Measurements from ENCODE around the gene SEMA4G.
A peak's percentile ranks its signal among the peaks of the same experiment; 100 is the strongest.
"Not testable (repeated sequence)": the region's sequence is repeated elsewhere in the genome, so short reads cannot be mapped to it uniquely, and the experiment has no call there.

The SEMA4G gene

DNA sequence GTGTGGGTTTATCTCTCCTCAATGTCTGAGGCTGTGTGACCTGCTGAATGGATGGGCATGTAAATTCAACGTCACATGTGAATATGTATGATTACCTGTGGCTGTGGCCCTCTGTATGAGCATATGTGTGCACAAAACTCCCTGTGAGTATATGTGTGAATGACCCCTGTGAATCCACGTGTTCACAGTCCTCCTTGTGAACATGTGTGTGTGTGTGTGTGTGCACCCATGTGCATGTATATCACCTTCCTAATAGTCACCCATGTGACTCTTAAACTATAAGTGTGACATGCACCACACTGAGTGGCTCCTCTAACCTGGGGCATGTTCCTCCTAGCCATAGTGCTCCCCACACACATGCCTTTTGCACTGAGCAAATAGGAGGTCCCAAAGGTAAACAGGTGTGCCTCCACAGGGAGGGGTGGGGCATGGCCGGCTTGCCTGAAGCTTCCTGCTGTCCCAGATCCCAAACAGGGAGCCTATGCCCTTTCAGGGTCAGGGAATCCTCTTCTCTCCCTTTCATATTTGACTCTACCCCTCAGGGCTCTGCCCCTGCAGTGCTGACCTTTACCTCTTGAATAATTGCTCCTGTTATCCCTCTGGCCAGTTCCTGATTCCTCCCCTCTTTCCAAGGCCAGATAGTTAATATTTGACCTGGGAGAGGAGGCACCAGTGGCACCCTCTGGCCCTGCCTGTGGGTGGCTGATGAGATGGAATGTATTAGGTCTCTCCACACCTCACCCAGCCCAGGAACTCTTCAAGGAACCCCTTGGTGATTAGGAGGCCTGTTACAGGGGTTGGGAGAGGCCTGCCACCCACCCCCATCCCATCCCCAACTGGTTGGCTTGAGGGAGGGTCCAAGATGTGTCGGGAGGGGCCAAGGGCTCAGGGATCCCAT lies 1.9 kb downstream of the SEMA4G start:
- DNase-seq (ENCODE audit: low spot score): no peak

DNA sequence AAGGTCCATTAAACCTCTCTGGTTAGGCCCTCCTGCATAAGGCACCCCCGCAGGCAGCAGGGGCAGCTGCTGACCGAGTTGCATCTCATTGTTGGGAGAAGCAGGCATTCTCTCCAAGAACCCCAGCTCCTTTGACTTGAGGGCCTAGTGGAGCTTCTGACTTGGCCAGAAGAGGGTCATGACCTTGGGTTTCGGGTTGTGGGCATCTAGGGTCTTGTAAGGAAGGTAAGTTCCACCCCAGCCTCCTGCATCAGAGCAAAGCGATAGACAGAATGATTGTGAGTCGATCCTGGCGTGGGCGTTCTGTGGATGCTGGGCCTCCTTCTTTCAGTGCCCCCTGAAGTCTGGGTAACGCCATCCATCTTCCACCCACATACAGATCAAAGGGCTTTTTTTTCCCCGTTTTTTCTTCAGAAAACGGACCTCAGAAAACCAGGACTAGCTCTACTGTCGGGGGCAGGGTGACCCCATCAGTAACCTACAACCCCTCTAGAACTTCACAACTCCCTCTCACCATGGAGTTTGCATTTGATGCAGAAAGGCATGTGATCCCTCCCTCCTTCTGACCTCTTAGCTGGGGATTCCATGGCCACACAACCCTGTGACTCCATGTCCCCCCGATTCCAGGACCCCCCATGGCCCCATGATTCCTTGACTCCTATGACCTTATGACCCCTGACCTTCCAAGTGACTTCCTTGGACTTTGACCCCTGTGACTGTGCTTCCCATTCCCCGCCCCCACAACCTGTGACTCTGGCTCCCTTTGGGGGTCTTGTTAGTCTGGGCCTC lies 3.0 kb downstream of the SEMA4G start:
- no peak for DNase-seq (ENCODE audit: low spot score)

DNA sequence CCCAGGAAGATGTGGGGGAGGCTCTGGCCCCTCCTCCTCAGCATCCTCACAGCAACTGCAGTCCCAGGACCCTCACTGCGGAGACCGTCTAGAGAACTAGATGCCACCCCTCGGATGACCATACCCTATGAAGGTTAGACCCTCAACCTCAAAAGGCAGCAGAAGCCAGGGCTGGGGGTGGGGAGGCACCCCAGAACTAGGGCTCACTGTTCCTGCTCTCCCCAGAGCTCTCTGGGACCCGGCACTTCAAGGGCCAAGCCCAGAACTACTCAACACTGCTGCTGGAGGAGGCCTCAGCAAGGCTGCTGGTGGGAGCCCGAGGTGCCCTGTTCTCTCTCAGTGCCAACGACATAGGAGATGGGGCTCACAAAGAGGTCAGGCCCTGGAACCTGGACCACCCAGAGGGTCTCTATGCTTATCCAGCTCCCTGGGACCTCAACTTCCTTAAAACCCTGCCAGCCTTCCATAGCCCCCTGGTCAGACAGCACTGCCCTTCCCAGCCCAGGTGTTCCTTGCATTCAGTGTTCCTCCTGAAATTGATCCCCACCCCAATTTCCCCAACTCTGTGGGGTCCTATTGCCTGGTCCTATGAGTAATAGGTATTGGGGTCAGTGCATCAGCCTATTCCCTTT lies 3.7 kb downstream of the SEMA4G start:
- DNase-seq (ENCODE audit: low spot score): no peak

DNA sequence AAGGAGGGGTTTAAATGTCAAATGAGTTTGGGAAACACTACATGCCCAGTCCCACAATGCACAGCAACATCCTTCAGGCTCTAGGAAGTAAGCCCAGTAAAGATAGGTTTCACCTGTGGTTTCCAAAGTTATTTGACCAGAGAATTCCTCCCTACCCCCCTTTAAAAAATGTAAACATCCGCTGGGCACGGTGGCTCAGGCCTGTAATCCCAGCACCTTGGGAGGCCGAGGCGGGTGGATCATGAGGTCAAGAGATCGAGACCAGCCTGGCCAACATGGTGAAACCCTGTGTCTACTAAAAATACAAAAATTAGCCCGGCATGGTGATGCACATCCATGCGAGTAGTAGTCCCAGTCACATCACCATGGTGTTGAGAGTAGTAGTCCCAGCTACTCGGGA lies 6.1 kb downstream of the SEMA4G start:
- DNase-seq (ENCODE audit: low spot score): not testable (repeated sequence)

DNA sequence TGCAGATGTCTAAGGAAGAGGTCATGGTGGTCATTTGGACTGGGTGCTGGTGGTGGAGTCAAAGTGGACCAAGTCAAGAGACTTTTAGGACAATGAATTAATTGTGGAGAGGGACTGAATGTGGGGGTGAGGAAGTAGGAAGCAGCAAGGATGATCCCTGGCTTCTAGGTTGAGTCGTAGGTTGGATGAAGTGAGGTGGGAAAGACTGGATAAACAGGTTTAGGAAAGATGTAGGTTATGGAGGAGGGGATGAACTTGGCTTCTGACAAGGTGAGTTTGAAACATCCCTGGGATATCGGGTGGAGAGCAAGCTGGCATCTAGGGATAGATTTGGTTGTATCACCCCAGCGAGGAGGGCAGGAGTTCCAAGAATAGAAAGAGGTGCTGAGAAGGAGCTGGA lies 7.6 kb downstream of the SEMA4G start:
- no peak for DNase-seq (ENCODE audit: low spot score)

DNA sequence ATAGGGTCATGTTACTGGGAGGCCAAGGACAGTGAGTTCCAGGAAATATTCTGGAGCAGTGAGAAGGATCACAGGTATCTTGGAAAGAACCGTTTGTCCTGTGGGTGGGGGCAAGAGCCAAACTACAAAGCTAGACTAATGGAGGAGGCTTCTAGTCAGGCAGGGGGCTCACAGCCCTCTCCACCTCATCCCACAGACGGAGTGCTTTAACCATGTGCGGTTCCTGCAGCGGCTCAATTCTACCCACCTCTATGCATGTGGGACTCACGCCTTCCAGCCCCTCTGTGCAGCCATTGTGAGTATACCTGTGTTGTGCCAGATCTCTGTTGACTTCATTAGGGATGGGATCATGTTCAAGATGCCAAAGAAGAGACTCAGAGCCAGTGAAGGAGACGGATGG lies 8.1 kb downstream of the SEMA4G start:
- DNase-seq (ENCODE audit: low spot score): no peak

DNA sequence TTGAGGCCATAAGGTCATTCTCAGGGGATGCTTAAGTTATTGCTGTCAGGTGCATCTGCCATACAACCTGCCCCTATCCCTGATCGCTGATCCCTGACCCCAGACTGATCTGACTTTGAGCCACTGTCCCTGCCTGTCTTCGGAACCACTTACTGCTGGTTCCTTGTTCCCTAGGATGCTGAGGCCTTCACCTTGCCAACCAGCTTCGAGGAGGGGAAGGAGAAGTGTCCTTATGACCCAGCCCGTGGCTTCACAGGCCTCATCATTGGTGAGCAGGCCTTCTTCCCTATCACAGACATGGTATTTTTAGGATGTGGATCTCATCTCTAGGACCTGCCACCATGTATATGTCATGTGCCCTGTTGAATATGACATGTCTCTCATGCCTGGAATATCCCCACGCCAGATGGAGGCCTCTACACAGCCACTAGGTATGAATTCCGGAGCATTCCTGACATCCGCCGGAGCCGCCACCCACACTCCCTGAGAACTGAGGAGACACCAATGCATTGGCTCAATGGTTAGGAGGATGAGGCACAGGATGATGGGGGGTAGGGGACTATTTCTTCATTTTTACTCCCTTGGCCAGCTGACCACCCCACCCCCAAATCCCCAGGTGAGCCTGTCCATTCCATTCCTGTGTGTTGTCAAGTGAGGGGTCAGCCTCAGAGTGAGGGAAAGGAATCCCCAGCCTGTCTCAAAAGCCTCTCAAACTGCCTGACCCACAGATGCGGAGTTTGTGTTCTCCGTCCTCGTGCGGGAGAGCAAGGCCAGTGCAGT lies 9.0 kb downstream of the SEMA4G start:
- DNase-seq (ENCODE audit: low spot score): no peak

DNA sequence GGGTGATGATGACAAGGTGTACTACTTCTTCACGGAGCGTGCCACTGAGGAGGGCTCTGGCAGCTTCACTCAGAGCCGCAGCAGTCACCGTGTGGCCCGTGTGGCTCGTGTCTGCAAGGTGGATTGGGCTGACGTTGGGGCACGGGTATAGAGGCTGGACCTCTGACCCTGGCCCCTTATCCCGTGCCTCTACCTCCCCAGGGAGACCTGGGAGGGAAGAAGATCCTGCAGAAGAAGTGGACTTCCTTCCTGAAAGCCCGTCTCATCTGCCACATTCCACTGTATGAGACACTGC lies 9.5 kb downstream of the SEMA4G start:
- no peak for DNase-seq (ENCODE audit: low spot score)

DNA sequence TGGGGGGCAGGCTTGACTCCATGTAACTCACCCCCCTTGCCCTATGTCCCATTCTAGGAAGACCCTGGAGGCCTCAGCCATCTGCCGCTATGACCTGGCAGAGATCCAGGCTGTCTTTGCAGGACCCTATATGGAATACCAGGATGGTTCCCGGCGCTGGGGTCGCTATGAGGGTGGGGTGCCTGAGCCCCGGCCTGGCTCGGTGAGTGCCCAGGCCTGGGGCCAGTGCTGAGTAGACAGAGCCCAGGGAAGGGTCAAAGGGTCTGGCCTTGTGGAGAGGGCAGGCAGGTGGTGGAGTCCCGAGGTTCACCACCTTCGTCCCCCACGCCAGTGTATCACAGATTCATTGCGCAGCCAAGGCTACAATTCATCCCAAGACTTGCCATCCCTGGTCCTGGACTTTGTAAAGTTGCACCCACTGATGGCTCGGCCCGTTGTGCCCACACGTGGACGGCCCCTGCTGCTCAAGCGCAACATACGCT lies 10.5 kb downstream of the SEMA4G start:
- no peak for DNase-seq (ENCODE audit: low spot score)

DNA sequence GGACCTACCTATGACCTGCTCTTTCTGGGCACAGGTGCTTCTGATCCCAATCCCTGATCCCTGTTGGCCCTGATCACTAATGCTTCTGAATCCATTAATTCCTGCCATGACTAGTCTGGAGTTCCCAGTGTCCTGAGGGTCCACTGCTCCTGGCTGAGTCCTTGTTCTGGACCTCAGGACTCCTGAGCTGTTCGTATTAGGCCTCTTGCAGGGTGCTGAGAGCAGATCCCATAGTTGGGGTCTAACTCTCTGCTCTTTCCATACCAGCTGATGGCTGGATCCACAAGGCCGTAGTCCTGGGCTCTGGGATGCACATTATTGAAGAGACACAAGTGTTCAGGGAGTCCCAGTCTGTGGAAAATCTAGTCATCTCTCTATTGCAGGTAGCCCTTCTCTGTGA lies 11.0 kb downstream of the SEMA4G start:
- DNase-seq (ENCODE audit: low spot score): no peak

DNA sequence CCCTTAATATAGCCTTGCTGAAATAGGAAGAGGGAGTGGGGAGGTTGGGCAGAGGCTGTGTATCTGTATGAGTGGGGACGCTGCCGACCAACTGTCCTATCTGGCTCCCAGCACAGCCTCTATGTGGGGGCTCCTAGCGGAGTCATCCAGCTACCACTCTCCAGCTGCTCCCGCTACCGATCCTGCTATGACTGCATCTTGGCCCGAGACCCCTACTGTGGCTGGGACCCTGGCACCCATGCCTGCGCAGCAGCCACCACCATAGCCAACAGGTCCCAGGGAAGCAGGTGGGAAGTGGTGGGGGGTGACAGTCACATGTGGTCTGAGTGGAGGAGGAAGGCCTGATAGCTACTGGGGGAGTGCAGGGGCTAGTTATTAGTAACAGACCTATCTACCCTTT lies 11.4 kb downstream of the SEMA4G start:
- DNase-seq (ENCODE audit: low spot score): no peak

DNA sequence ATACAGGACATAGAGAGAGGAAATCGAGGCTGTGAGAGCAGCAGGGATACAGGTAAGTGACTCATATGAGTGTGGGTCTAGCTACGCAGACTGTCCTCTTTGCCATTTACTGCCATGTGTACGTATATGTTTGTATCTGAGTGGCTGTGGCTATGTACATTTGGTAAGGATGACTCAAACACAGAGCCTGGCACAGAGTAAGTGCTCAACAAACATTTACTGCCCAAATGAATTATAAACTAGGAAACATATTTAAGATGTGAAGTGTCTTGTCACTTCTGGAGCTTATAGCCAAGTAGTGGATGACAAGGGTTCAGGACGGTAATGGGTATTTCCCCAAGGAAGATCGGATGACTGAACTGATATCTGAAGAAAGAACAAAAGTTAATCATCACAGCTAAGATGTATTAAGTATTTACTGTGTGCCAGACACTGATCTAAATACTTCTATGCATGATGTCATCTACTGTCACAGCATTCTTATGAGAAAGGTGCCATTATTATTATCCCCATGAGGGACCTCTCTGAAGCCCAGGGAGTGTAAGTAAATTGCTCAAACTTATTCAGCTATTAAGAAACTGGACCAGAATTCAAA lies 12.0 kb downstream of the SEMA4G start:
- no peak for DNase-seq (ENCODE audit: low spot score)

DNA sequence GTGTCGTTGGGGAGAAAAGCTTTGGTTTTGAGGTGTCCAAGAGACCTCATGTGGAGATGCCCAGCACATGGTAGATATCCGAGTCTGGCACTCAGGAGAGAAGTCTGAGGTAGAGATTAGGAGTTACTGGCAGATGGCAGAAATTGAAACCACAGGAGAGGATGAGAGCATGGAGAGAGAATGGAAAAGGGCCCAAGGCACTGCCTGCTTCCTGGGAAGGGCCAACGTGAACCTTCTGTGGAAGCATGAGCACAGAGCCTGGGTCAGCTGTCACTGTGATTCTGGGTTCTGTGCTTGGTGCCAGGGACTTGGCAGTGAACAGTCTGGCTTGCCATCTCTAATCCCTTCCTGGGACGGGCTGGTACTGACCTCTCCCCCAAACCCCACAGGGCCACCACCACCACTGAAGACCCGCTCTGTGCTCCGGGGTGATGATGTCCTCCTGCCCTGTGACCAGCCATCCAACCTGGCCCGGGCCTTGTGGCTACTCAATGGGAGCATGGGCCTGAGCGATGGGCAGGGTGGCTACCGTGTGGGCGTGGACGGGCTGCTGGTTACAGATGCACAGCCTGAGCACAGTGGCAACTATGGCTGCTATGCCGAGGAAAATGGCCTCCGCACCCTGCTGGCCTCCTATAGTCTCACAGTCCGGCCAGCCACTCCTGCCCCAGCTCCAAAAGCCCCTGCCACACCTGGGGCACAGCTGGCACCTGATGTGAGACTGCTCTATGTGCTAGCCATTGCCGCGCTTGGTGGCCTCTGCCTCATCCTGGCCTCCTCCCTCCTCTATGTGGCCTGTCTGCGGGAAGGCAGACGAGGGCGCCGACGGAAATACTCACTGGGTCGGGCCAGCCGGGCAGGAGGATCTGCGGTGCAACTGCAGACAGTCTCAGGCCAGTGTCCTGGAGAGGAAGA lies 13.9 kb downstream of the SEMA4G start:
- no peak for DNase-seq (ENCODE audit: low spot score)

DNA sequence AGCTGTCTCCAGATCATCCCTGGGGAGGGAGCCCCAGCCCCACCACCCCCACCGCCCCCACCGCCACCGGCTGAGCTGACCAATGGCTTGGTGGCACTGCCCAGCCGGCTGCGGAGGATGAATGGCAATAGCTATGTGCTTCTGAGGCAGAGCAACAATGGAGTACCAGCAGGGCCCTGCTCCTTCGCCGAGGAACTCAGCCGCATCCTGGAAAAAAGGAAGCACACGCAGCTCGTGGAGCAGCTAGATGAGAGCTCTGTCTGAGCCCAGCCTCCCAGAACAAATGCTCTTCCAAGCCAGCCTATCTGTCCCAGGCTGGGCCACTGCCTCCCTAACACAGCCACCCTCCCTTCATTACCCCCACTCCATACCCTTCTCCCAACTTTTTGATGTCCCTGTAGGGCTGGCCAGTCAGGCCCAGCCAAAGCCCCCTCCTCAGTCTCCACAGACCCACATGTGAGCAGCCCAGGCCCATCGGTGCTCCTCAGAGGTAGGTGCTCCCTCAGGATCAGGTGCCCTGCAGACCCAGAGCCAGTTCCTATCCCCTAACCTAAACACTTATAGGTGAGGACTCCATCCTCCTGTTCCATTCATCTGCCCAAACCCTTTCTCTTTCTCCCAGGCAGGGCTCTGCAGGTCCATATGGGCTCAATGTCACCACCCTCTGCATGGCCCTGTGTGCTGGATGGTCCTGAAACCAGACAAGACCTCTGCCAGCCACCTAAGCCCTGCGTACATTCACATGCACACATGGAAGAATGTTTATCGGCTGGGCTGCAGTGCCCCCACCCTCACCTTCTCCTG lies 14.8 kb downstream of the SEMA4G start:
- DNase-seq (ENCODE audit: low spot score): no peak

DNA sequence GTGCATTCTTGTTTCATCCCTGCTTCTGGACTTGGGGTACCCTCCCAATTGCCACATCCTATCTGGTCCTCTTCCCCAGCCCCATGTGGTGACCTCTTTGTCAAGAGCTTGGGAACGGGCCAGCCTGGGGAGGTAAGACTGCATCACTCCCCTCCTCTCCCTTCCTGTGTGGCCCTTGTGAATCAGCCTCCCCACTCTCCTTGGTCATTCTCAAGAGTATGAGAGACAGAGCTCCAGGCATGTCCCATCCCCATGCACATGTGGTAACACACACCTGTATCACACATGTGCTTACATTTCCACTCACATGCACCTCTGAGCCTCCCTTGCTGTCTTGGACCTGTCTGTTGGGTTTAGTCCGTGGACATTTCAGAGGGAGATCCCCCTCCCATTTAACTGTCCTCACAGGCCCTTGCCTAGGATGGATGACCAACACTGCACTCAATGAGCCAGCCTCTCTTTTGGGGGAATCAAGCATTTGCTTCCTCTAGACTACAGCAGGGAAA lies 15.4 kb downstream of the SEMA4G start:
- DNase-seq (ENCODE audit: low spot score): no peak

DNA sequence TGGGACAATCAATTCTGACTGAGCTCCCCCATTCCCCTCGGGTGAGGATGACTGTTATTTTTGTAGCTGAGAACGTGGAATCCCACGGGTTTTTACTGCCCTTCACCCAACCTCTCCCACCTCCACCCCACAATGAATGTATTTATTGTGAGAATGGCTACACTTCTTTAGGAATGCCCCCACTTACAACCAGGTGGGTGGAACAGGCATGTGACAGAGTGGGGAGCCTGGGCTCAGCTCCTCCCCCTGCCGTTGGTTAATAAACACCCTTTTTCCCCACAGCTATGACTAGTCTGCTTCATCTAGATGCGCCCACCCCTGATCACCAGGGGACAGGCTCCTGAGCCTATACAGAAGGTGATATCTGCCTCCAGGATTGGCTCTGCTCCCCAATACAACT lies 16.0 kb downstream of the SEMA4G start:
- DNase-seq (ENCODE audit: low spot score): no peak

DNA sequence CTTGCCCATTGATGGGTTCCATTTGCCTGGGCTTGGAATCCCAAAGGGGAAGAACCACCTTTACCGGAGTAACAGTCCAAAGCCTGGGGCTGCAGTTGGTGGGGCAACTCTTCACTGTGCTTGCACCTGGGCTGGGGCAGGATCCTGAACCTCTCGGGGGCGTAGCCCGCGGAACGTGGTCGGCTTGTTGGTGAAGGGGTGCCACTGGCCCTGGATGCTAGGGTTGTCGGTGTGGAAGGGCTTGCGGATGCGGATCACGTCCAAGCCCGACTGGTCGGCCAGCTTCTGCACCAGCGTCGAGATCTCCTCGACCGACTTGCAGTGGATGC lies 17.3 kb downstream of the SEMA4G start:
- no peak for DNase-seq (ENCODE audit: low spot score)

DNA sequence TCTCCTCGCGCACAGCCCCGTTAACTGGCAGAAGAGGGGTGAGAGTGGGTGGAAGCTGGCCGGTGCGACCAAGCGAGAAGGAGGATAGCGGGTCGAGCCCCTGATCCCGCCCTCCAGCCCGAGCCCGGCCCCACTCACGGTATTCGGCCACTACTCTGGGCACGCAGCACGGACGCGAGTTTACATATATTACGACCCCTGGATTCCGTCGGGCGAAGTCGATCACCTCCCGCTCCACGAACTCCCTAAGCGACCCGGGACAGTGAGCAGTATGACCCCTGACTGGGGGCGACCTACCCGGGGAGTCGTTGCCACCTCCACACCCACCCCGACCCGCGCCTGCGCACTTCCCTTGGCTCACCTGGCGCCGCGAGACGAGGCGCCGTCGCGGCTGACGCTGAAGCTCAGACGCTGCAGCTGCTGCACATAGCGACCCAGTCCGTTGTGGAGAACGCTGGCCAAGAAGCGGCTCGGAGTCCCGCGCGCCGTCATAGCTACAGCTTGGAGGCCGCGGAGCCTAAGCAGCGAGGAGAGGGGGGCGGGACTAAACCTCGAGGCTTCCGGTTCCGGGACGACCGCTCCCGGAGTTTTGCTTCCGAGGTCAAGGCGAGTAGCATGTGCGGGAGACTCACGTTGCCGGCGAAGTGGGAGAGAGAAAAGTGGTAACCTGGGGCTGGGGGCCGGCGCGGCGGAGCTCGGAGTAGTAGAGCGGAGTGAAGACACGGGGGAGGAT lies 17.8 kb downstream of the SEMA4G start, which contains the start of the genes MRPL43 and TWNK:
MRPL43 (minus strand) TSS at position 546 of the 733 bp plus-strand sequence; CDS start at position 492, 54 bp downstream.
TWNK (plus strand) TSS at position 592 of the 733 bp plus-strand sequence. CDS start 668 bp downstream, outside the sequence.
- peak; percentile 83 for DNase-seq (ENCODE audit: low spot score)

DNA sequence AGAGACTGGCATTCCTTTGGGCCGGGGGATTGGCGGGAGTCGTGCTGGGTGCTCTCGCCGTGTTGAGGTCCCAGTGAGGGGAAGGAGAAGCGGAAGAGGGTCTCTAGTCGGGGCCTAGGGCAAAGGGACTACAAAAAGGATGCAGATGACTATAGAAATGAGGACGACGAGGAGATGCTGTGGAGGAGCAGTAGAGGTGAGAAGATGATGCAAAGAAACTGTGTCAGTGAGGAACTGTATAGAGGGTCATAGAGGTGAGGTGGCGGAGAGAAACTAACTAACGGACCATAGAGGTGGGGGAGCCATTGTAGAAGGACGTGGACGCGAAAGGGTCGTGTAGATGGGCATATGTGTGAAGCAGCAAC lies 18.4 kb downstream of the SEMA4G start:
- DNase-seq (ENCODE audit: low spot score): no peak

Measured in CD4-positive, alpha-beta T cell treated with Interleukin-15 for 4 hours (primary cell).